ENCODE results near the gene PRRT2.

DNA sequence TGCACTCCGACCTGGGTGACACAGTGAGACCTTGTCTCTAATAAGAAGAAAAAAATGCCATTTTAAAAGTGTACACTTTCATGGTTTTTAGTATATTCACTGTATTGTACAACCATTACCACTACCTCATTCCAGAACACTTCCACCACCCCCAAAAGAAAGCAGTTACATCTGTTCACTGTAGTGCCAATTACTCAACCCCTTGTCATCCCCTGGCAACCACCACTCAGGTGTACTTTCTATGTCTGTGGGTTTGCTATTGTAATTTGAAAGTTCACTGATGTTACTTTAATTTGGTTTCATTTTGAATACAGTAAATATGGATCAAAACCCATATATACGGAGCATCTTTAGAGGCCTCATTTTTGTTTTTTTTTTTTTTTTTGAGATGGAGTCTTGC lies 27.8 kb upstream of the PRRT2 start:
- no peak for TF ChIP-seq MXI1 (IDR thresholded peaks at IDR 0.05; ENCODE audit: low read depth, low read length)
- TF ChIP-seq, protein P1, sequence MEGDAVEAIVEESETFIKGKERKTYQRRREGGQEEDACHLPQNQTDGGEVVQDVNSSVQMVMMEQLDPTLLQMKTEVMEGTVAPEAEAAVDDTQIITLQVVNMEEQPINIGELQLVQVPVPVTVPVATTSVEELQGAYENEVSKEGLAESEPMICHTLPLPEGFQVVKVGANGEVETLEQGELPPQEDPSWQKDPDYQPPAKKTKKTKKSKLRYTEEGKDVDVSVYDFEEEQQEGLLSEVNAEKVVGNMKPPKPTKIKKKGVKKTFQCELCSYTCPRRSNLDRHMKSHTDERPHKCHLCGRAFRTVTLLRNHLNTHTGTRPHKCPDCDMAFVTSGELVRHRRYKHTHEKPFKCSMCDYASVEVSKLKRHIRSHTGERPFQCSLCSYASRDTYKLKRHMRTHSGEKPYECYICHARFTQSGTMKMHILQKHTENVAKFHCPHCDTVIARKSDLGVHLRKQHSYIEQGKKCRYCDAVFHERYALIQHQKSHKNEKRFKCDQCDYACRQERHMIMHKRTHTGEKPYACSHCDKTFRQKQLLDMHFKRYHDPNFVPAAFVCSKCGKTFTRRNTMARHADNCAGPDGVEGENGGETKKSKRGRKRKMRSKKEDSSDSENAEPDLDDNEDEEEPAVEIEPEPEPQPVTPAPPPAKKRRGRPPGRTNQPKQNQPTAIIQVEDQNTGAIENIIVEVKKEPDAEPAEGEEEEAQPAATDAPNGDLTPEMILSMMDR (IDR thresholded peaks at IDR 0.05 in 2 of 3, conservative IDR thresholded peaks at IDR 0.05 in 1 of 3; ENCODE audit: control insufficient read depth in 2 of 3, extremely low read depth in 1 of 3, insufficient read depth in 1 of 3, low read depth in 3 of 3, low read length in 3 of 3) = no peak
- TF ChIP-seq MYC (IDR thresholded peaks at IDR 0.05; ENCODE audit: insufficient read depth, insufficient read length, insufficient replicate concordance, low read length, severe bottlenecking) = no peak
- TF ChIP-seq SUPT20H (IDR thresholded peaks at IDR 0.05; ENCODE audit: borderline replicate concordance, control insufficient read depth, low read depth, low read length) = no peak
- no peak for TF ChIP-seq YY1 (IDR thresholded peaks at IDR 0.05; ENCODE audit: low read depth, low read length)
- TF ChIP-seq SREBF2 (IDR thresholded peaks at IDR 0.05; ENCODE audit: low read length) = no peak
- no peak for TF ChIP-seq CEBPB (IDR thresholded peaks at IDR 0.05; ENCODE audit: borderline replicate concordance in 1 of 2, low read depth in 2 of 2, low read length in 2 of 2)
- TF ChIP-seq SMAD1 (IDR thresholded peaks at IDR 0.05; ENCODE audit: low read depth, partially characterized antibody) = no peak

Data from GM12878 (cell line).